Chondrocyte (in vitro differentiated cells): ENCODE results near the gene CHST11. TPM values are rescaled to one million over a fixed set of nuclear protein-coding genes. Genes with fewer than 3 reads are reported as not detected.

Source experiments
- DNase-seq: peaks from one replicate; pipeline ENCODE4 v3.0.0; 2021; ENCODE audit warnings: mixed read lengths, low spot score
- H3K27ac Mint-ChIP-seq: one replicate; pipeline ENCODE4 v1.8.0; 2021; ENCODE audit warnings: mild to moderate bottlenecking, moderate library complexity, mixed read lengths; ENCODE audit not compliant: unreplicated experiment
- H3K27me3 Mint-ChIP-seq: 2 replicates; pipeline ENCODE4 v1.8.0; 2021; ENCODE audit warnings: low read depth, mixed read lengths
- H3K36me3 Mint-ChIP-seq: 2 replicates; pipeline ENCODE4 v1.8.0; 2021; ENCODE audit warnings: low read depth, mixed read lengths
- H3K4me1 Mint-ChIP-seq: 2 replicates; pipeline ENCODE4 v1.8.0; 2021; ENCODE audit warnings: low read depth, mild to moderate bottlenecking, mixed read lengths
- H3K4me3 Mint-ChIP-seq: one replicate; pipeline ENCODE4 v1.8.0; 2021; ENCODE audit warnings: mild to moderate bottlenecking, moderate library complexity, mixed read lengths; ENCODE audit not compliant: unreplicated experiment
- H3K9me3 Mint-ChIP-seq: 2 replicates; pipeline ENCODE4 v1.8.0; 2021; ENCODE audit warnings: low read depth, mixed read lengths
- CTCF ChIP-seq: fragments of 200-600 bp; sonication (generic); IDR thresholded peaks from 2 replicates; pipeline ENCODE4 v1.5.0; 2021; ENCODE audit warnings: antibody characterized with exemption, mild to moderate bottlenecking, moderate library complexity
- total RNA-seq: library from RNA; stranded (reverse); gene quantifications from 3 replicates; pipeline ENCODE4 v1.2.1, GENCODE V29; 2021

Gene CHST11
- total RNA-seq, 1 donor from 2014 or later, result 6.2 TPM

GRCh38 chr12:104604070-104604994 lies 147.6 kb downstream of the CHST11 start:
- H3K27ac Mint-ChIP-seq, result peak overlapping the region; percentile 66
- no peaks in the 10 kb centered on the region for H3K27me3 Mint-ChIP-seq
- TF ChIP-seq CTCF, result no peak
- H3K36me3 Mint-ChIP-seq, result no peaks in the 10 kb centered on the region
- DNase-seq, result no peak
- H3K9me3 Mint-ChIP-seq, result no peaks in the 10 kb centered on the region
- peaks cover 48% of the 10 kb centered on the region for H3K4me1 Mint-ChIP-seq
- H3K4me3 Mint-ChIP-seq, result no peak overlapping the region

- no peaks in the 10 kb centered on the region for H3K27me3 Mint-ChIP-seq
- H3K4me3 Mint-ChIP-seq, result peak overlapping the region; percentile 29
- no peaks in the 10 kb centered on the region for H3K36me3 Mint-ChIP-seq
- H3K9me3 Mint-ChIP-seq, result no peaks in the 10 kb centered on the region
- H3K27ac Mint-ChIP-seq, result peak overlapping the region; percentile 38
- TF ChIP-seq CTCF, result no peak
- no peak for DNase-seq
- peaks cover 40% of the 10 kb centered on the region for H3K4me1 Mint-ChIP-seq
Observed at GRCh38 chr12:104604995-104605675, 148.4 kb downstream of the CHST11 start.

GRCh38 chr12:104605685-104606084 lies 148.9 kb downstream of the CHST11 start:
- peak overlapping the region; percentile 38 for H3K27ac Mint-ChIP-seq
- H3K36me3 Mint-ChIP-seq, result no peaks in the 10 kb centered on the region
- DNase-seq, result no peak
- H3K9me3 Mint-ChIP-seq, result no peaks in the 10 kb centered on the region
- TF ChIP-seq CTCF, result no peak
- H3K27me3 Mint-ChIP-seq, result no peaks in the 10 kb centered on the region
- peaks cover 38% of the 10 kb centered on the region for H3K4me1 Mint-ChIP-seq
- peak overlapping the region; percentile 29 for H3K4me3 Mint-ChIP-seq

GRCh38 chr12:104608998-104609397 lies 152.2 kb downstream of the CHST11 start:
- DNase-seq, result no peak
- Mint-ChIP-seq H3K9me3 (no peaks in the 10 kb centered on the region), H3K27me3 (no peaks in the 10 kb centered on the region), H3K27ac (no peak overlapping the region), H3K36me3 (no peaks in the 10 kb centered on the region), H3K4me1 (peaks cover 20% of the 10 kb centered on the region), H3K4me3 (no peak overlapping the region)
- TF ChIP-seq CTCF, result no peak

GRCh38 chr12:104609445-104609844 lies 152.7 kb downstream of the CHST11 start:
- H3K27me3 Mint-ChIP-seq, result no peaks in the 10 kb centered on the region
- H3K9me3 Mint-ChIP-seq, result no peaks in the 10 kb centered on the region
- no peak overlapping the region for H3K27ac Mint-ChIP-seq
- DNase-seq, result no peak
- no peak for TF ChIP-seq CTCF
- H3K36me3 Mint-ChIP-seq, result no peaks in the 10 kb centered on the region
- H3K4me3 Mint-ChIP-seq, result no peak overlapping the region
- H3K4me1 Mint-ChIP-seq, result peaks cover 16% of the 10 kb centered on the region
